ENCODE results near the gene MAT2A.
"Not testable (repeated sequence)": the region's sequence is repeated elsewhere in the genome, so short reads cannot be mapped to it uniquely, and the experiment has no call there.

MAT2A gene

GRCh38 chr2:85524336-85524908, 14.5 kb upstream of the MAT2A start:
- DNase-seq = no peak

- no peak for DNase-seq
These were observed 13.9 kb upstream of the MAT2A start for GRCh38 chr2:85525029-85525428.

GRCh38 chr2:85525567-85525966, 13.4 kb upstream of the MAT2A start:
- DNase-seq = no peak

GRCh38 chr2:85527787-85528186, 11.2 kb upstream of the MAT2A start:
- DNase-seq = no peak

- no peak for DNase-seq
These were observed 10.6 kb upstream of the MAT2A start for GRCh38 chr2:85528355-85528754.

GRCh38 chr2:85529809-85530208, 9.2 kb upstream of the MAT2A start:
- DNase-seq = no peak

GRCh38 chr2:85531589-85531988, 7.4 kb upstream of the MAT2A start:
- no peak for DNase-seq

- no peak for DNase-seq
These were observed 4.9 kb upstream of the MAT2A start for GRCh38 chr2:85534099-85534498.

GRCh38 chr2:85534881-85535280, 4.1 kb upstream of the MAT2A start:
- no peak for DNase-seq

GRCh38 chr2:85536479-85536878, 2.5 kb upstream of the MAT2A start:
- no peak for DNase-seq

GRCh38 chr2:85537600-85538506, 1.1 kb upstream of the MAT2A start:
- no peak for DNase-seq

- peak; percentile 39 for DNase-seq
These were observed 579 bp downstream of the MAT2A start for GRCh38 chr2:85539361-85540132.

GRCh38 chr2:85540133-85540648, 1.2 kb downstream of the MAT2A start:
- DNase-seq = no peak

- DNase-seq = no peak
These were observed 2.3 kb downstream of the MAT2A start for GRCh38 chr2:85541262-85541661.

- no peak for DNase-seq
These were observed 2.9 kb downstream of the MAT2A start for GRCh38 chr2:85541753-85542457.

- DNase-seq = no peak
These were observed 3.8 kb downstream of the MAT2A start for GRCh38 chr2:85542777-85543176.

GRCh38 chr2:85544254-85544691, 5.3 kb downstream of the MAT2A start:
- DNase-seq = not testable (repeated sequence)

- DNase-seq = not testable (repeated sequence)
These were observed 6.2 kb downstream of the MAT2A start for GRCh38 chr2:85544915-85545779.

- no peak for DNase-seq
These were observed 6.8 kb downstream of the MAT2A start for GRCh38 chr2:85545780-85546240.

GRCh38 chr2:85547089-85547858, 8.3 kb downstream of the MAT2A start:
- no peak for DNase-seq
